ENCODE results near the gene RRAGB. TPM values are rescaled to one million over a fixed set of nuclear protein-coding genes. Genes with fewer than 3 reads are reported as not detected.
"Not testable (repeated sequence)": the region's sequence is repeated elsewhere in the genome, so short reads cannot be mapped to it uniquely, and the experiment has no call there.

RRAGB gene
- total RNA-seq, 4 donors from 2014 or later: 2.2 to 16.7 (median 8.9) TPM

- TF ChIP-seq POLR2AphosphoS5 (IDR thresholded peaks at IDR 0.05): no peak
- TF ChIP-seq EP300 (IDR thresholded peaks at IDR 0.05; ENCODE audit: low read depth): no peak
- TF ChIP-seq, protein P1, sequence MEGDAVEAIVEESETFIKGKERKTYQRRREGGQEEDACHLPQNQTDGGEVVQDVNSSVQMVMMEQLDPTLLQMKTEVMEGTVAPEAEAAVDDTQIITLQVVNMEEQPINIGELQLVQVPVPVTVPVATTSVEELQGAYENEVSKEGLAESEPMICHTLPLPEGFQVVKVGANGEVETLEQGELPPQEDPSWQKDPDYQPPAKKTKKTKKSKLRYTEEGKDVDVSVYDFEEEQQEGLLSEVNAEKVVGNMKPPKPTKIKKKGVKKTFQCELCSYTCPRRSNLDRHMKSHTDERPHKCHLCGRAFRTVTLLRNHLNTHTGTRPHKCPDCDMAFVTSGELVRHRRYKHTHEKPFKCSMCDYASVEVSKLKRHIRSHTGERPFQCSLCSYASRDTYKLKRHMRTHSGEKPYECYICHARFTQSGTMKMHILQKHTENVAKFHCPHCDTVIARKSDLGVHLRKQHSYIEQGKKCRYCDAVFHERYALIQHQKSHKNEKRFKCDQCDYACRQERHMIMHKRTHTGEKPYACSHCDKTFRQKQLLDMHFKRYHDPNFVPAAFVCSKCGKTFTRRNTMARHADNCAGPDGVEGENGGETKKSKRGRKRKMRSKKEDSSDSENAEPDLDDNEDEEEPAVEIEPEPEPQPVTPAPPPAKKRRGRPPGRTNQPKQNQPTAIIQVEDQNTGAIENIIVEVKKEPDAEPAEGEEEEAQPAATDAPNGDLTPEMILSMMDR (IDR thresholded peaks at IDR 0.05): no peak
- no peak for TF ChIP-seq POLR2A (IDR thresholded peaks at IDR 0.05)
- no peaks in the 10 kb centered on the region for H3K36me3 ChIP-seq
- H3K9me3 ChIP-seq: no peaks in the 10 kb centered on the region
- no peak overlapping the region for H3K27ac ChIP-seq
- no peaks in the 10 kb centered on the region for H3K4me1 ChIP-seq
- DNase-seq: no peak
- WGBS, 2 donors (ENCODE audit: low coverage in 1 of 2): 74 to 100% methylated on average over 1 of the region's 1 CpG
- in situ Hi-C loops (cut with MboI; ENCODE audit: low pct_ligation_motif_present in 1 of 4, low pct_unique_long_range_greater_than_20kb in 1 of 4, low sequenced_read_pairs in 3 of 4) (no loop called here), intact Hi-C loops (cut with DNase I; ENCODE audit: low total_unique reads) (no loop called here)
- H3K4me3 ChIP-seq: no peak overlapping the region
- H3K27me3 ChIP-seq: no peaks in the 10 kb centered on the region
Observed at GRCh38 chrX:55767100-55767499, 49.6 kb downstream of the RRAGB start.

- H3K27me3 ChIP-seq; H3K9me3 ChIP-seq; H3K4me3 ChIP-seq; DNase-seq; H3K27ac ChIP-seq; H3K36me3 ChIP-seq; in situ Hi-C loops (cut with MboI; ENCODE audit: low pct_ligation_motif_present in 1 of 4, low pct_unique_long_range_greater_than_20kb in 1 of 4, low sequenced_read_pairs in 3 of 4); intact Hi-C loops (cut with DNase I; ENCODE audit: low total_unique reads); H3K4me1 ChIP-seq: not testable (repeated sequence)
- WGBS, 2 donors (ENCODE audit: low coverage in 1 of 2): 66% methylated on average over 6 of the region's 6 CpGs; no CpG with 5 or more reads in 1 of the 2 donors
Observed at GRCh38 chrX:55774419-55774818, 56.9 kb downstream of the RRAGB start.

GRCh38 chrX:55777596-55777995 lies 60.0 kb downstream of the RRAGB start:
- H3K36me3 ChIP-seq: no peaks in the 10 kb centered on the region
- H3K4me1 ChIP-seq: no peaks in the 10 kb centered on the region
- TF ChIP-seq EP300 (IDR thresholded peaks at IDR 0.05; ENCODE audit: low read depth) (no peak), POLR2AphosphoS5 (IDR thresholded peaks at IDR 0.05) (no peak), POLR2A (IDR thresholded peaks at IDR 0.05) (no peak)
- TF ChIP-seq, protein P1 (IDR thresholded peaks at IDR 0.05): no peak
- no peaks in the 10 kb centered on the region for H3K27me3 ChIP-seq
- DNase-seq: no peak
- 79 to 88% methylated on average over 2 of the region's 2 CpGs for WGBS, 2 donors (ENCODE audit: low coverage in 1 of 2)
- no peak overlapping the region for H3K27ac ChIP-seq
- H3K4me3 ChIP-seq: no peak overlapping the region
- in situ Hi-C loops (cut with MboI; ENCODE audit: low pct_ligation_motif_present in 1 of 4, low pct_unique_long_range_greater_than_20kb in 1 of 4, low sequenced_read_pairs in 3 of 4): no loop called here
- intact Hi-C loops (cut with DNase I; ENCODE audit: low total_unique reads): no loop called here
- H3K9me3 ChIP-seq: no peaks in the 10 kb centered on the region

- TF ChIP-seq POLR2A (IDR thresholded peaks at IDR 0.05): no peak
- no peak for TF ChIP-seq EP300 (IDR thresholded peaks at IDR 0.05; ENCODE audit: low read depth)
- TF ChIP-seq, protein P1 (IDR thresholded peaks at IDR 0.05): no peak
- no peak for TF ChIP-seq POLR2AphosphoS5 (IDR thresholded peaks at IDR 0.05)
- H3K9me3 ChIP-seq: no peaks in the 10 kb centered on the region
- H3K27me3 ChIP-seq: no peaks in the 10 kb centered on the region
- no peak for DNase-seq
- in situ Hi-C loops (cut with MboI; ENCODE audit: low pct_ligation_motif_present in 1 of 4, low pct_unique_long_range_greater_than_20kb in 1 of 4, low sequenced_read_pairs in 3 of 4): no loop called here
- no peaks in the 10 kb centered on the region for H3K4me1 ChIP-seq
- no peaks in the 10 kb centered on the region for H3K36me3 ChIP-seq
- intact Hi-C loops (cut with DNase I; ENCODE audit: low total_unique reads): no loop called here
- no peak overlapping the region for H3K27ac ChIP-seq
- no peak overlapping the region for H3K4me3 ChIP-seq
Observed at GRCh38 chrX:55778322-55778721, 60.8 kb downstream of the RRAGB start.

DNA sequence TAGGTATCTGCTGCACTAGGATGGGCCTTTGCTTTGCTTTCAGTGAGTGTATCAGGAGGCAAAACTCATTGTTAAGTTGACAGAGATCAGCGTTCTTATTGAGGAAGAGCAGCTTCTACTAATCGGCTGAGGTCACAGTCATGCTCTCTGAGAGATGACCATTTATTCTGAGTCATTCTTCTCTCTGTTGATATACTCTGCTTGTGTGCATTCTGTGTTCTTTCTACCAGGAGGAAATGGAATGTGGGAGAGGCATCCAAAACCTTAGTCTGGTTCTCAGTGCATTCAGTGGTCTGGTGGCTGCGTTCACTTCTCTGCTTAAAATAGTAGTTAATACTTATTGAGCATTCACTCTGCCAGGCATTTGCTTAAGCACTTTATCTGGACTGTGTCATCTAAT lies 66.2 kb downstream of the RRAGB start:
- intact Hi-C loops (cut with DNase I; ENCODE audit: low total_unique reads) (no loop called here), in situ Hi-C loops (cut with MboI; ENCODE audit: low pct_ligation_motif_present in 1 of 4, low pct_unique_long_range_greater_than_20kb in 1 of 4, low sequenced_read_pairs in 3 of 4) (no loop called here)
- Histone ChIP-seq H3K9me3 (no peaks in the 10 kb centered on the region), H3K36me3 (no peaks in the 10 kb centered on the region), H3K27ac (no peak overlapping the region), H3K4me1 (no peaks in the 10 kb centered on the region), H3K27me3 (no peaks in the 10 kb centered on the region), H3K4me3 (no peak overlapping the region)
- WGBS, 2 donors (ENCODE audit: low coverage in 1 of 2): 78% methylated on average over 3 of the region's 3 CpGs; no CpG with 5 or more reads in 1 of the 2 donors
- no peak for DNase-seq
- TF ChIP-seq POLR2AphosphoS5 (IDR thresholded peaks at IDR 0.05): no peak
- TF ChIP-seq POLR2A (IDR thresholded peaks at IDR 0.05): no peak
- TF ChIP-seq, protein P1 (IDR thresholded peaks at IDR 0.05): no peak
- TF ChIP-seq EP300 (IDR thresholded peaks at IDR 0.05; ENCODE audit: low read depth): no peak

Data from transverse colon (tissue), 4 donors.